ENCODE results near the gene XAB2.

The XAB2 gene

GRCh38 chr19:7631577-7631976 is 2.2 kb upstream of the XAB2 start:
- no peak overlapping the region for H3K4me3 ChIP-seq (ENCODE audit: low read length)
- TF ChIP-seq, protein P1, sequence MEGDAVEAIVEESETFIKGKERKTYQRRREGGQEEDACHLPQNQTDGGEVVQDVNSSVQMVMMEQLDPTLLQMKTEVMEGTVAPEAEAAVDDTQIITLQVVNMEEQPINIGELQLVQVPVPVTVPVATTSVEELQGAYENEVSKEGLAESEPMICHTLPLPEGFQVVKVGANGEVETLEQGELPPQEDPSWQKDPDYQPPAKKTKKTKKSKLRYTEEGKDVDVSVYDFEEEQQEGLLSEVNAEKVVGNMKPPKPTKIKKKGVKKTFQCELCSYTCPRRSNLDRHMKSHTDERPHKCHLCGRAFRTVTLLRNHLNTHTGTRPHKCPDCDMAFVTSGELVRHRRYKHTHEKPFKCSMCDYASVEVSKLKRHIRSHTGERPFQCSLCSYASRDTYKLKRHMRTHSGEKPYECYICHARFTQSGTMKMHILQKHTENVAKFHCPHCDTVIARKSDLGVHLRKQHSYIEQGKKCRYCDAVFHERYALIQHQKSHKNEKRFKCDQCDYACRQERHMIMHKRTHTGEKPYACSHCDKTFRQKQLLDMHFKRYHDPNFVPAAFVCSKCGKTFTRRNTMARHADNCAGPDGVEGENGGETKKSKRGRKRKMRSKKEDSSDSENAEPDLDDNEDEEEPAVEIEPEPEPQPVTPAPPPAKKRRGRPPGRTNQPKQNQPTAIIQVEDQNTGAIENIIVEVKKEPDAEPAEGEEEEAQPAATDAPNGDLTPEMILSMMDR (conservative IDR thresholded peaks at IDR 0.05; ENCODE audit: low read length): no peak
- DNase-seq (ENCODE audit: low read depth): no peak

- no peak for DNase-seq (ENCODE audit: low read depth)
- TF ChIP-seq, protein P1 (conservative IDR thresholded peaks at IDR 0.05; ENCODE audit: low read length): no peak
- peak overlapping the region; percentile 99 for H3K4me3 ChIP-seq (ENCODE audit: low read length)
These were observed 595 bp downstream of the XAB2 start for GRCh38 chr19:7628589-7629311.

DNA sequence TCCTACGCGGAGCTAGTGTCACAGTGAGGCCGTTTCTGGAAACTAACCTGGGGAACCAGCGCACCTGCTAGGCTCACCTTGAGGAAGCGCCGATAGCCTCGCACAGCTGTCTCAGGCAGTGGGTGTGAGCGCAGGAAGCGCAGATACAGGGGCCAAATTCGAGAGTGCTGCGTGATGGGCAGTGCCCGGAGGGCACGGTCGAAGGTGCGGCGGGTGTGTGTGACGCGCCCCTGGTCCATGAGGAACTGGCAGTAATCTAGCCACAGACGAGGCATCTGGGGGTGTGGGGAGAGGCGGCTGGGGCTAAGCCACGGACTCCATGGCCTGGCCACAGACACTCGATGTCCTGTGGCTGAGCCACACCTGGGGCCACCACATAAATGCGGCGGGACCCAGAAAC is 2.2 kb downstream of the XAB2 start:
- TF ChIP-seq, protein P1 (conservative IDR thresholded peaks at IDR 0.05; ENCODE audit: low read length): no peak
- no peak for DNase-seq (ENCODE audit: low read depth)
- no peak overlapping the region for H3K4me3 ChIP-seq (ENCODE audit: low read length)

DNA sequence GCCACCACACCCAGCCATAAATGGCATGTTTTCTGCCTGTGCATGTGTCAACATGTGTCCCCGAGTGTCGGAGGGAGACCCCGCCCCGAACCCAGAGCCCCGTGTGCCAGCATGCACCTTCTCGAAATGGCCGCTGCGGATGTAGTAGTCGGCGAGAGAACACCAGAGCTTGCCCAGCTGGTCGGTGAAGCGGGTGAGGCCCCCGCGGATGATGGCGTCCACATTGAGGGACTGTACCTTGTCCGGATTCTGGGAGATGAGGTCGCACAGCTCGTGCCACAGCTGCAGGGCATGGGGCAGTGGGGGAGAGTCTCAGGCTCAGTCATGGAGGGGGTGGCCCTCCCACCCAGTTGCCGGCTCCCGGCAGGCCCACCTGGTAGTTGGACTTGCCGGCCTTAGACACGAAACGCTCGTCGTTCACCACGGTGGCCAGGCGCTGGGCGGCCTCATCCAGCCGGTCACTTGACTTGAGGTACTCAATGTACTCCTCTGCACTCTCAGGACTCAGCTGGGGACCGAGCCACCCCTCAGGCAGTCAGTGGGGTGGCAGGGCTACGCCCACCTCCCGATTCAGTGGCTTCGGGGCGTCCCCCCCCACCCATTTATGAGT is 3.5 kb downstream of the XAB2 start:
- TF ChIP-seq, protein P1 (conservative IDR thresholded peaks at IDR 0.05; ENCODE audit: low read length): no peak
- DNase-seq (ENCODE audit: low read depth): no peak
- H3K4me3 ChIP-seq (ENCODE audit: low read length): no peak overlapping the region

GRCh38 chr19:7624810-7625209 is 4.5 kb downstream of the XAB2 start:
- H3K4me3 ChIP-seq (ENCODE audit: low read length): no peak overlapping the region
- no peak for DNase-seq (ENCODE audit: low read depth)
- TF ChIP-seq, protein P1 (conservative IDR thresholded peaks at IDR 0.05; ENCODE audit: low read length): no peak

DNA sequence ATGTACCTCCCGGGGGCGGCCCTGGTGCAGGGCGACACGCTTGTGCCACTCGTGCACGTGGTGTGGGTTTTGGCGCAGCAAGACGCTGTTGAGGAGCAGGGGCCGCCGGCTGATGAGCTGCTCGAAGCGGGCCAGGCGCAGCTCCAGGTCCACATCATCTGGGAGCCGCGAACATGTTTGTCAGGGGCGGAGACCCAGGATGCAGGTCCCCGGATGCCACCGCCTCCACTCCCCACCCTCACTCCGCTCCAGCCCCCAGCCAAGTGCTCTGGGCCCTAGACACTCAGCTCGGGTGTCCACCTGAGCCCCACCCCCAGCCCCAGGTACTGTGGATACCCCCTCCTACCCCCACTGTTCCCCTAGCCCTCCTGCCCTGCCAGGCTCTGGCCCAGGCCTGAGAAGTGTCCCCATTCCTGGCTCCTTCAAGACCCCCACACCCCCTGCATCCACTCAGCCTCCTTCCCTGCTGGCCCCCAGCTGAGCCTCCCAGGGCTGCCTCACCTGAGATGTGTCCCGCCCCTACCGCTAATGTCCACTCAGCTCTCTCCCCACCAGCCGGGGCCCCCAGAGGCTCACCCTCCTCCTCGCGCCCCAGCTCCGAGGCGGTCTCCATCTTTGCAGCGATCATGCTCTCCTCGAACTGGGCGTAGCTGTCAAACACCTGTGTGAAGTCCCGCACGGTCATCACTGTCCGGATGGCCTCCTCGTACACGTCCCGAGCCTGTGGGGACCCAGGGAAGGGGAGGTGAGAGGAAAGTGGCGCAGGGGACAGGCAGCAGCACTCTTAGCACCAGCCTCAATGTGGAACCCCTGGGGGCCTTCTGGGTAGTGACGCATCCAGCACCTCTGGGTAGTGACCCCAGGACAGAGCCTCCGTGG is 5.4 kb downstream of the XAB2 start:
- no peak for DNase-seq (ENCODE audit: low read depth)
- TF ChIP-seq, protein P1 (conservative IDR thresholded peaks at IDR 0.05; ENCODE audit: low read length): no peak
- no peak overlapping the region for H3K4me3 ChIP-seq (ENCODE audit: low read length)

Data from AG10803 (cell line).